Transverse colon (tissue), 4 donors: ENCODE results near the gene MC1R.

ENCODE experiments used
- POLR2AphosphoS5 ChIP-seq, 3 donors: sonication (generic); formaldehyde crosslinking; IDR thresholded peaks; one replicate each; pipeline ENCODE4 v1.6.1; 2016; ENCODE audit warnings: antibody characterized with exemption in 3 of 3
- TF ChIP-seq, protein P1 (sequence below), 5 experiments: fragments of 200-600 bp in 3 of 5; fragments of 450-650 bp in 2 of 5; sonication (generic) in 3 of 5; IDR thresholded peaks; 1 replicate in 2 of 5; 2 replicates in 3 of 5; pipeline ENCODE4 v1.5.1; 2016 to 2017; ENCODE audit warnings: antibody characterized with exemption in 5 of 5, inconsistent platforms in 3 of 5, mild to moderate bottlenecking in 2 of 5, moderate library complexity in 1 of 5

DNA sequence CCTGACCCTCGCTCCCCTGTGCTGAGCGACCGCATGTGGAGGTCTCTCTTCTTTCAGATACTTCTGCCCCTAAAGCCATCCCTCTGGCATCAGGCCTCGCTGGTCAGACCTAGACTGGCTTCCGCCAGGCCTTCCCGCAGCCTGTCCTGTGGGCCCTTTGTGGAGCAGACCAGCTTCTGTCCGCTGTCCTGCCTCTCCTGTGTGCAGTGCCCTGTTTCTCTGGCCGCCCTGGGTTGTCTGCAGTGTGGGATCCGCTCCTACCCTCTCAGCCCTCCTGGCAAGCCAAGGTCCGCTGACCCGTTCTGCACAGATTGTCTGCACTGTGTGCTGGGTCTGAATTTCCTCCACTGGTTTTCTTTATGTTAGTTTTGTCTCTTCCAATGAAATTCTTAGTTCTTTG lies 21.5 kb upstream of the MC1R start:
- TF ChIP-seq POLR2AphosphoS5 (IDR thresholded peaks at IDR 0.05) = no peak
- TF ChIP-seq, protein P1, sequence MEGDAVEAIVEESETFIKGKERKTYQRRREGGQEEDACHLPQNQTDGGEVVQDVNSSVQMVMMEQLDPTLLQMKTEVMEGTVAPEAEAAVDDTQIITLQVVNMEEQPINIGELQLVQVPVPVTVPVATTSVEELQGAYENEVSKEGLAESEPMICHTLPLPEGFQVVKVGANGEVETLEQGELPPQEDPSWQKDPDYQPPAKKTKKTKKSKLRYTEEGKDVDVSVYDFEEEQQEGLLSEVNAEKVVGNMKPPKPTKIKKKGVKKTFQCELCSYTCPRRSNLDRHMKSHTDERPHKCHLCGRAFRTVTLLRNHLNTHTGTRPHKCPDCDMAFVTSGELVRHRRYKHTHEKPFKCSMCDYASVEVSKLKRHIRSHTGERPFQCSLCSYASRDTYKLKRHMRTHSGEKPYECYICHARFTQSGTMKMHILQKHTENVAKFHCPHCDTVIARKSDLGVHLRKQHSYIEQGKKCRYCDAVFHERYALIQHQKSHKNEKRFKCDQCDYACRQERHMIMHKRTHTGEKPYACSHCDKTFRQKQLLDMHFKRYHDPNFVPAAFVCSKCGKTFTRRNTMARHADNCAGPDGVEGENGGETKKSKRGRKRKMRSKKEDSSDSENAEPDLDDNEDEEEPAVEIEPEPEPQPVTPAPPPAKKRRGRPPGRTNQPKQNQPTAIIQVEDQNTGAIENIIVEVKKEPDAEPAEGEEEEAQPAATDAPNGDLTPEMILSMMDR (IDR thresholded peaks at IDR 0.05) = no peak
